ENCODE data around the gene CD4.

Gene CD4

GRCh38 chr12:6833189-6833890 is 44.0 kb downstream of the CD4 start (continued):
- TF ChIP-seq ZNF18 (tag by site-specific recombination; IDR thresholded peaks at IDR 0.05) (no peak), GLIS1 (tag by site-specific recombination; IDR thresholded peaks at IDR 0.05) (no peak), ZNF174 (tag by site-specific recombination; IDR thresholded peaks at IDR 0.05) (no peak), RBAK (tag by site-specific recombination; IDR thresholded peaks at IDR 0.05) (no peak)

GRCh38 chr12:6834254-6834653 is 44.9 kb downstream of the CD4 start:
- H3K4me1 ChIP-seq (ENCODE audit: control insufficient read depth, insufficient read depth, low read length), result no peaks in the 10 kb centered on the region
- CTCF ChIA-PET, result interaction anchor here (0.6 to 7.4 kb wide), 11 partner anchors 9 to 410 kb away, joined by 3 to 75 read pairs (median 6); partner anchors contain the start of genes CDCA3, MLF2 and USP5
- POLR2A ChIA-PET, result interaction anchor here (1.1 to 3.3 kb wide), 4 partner anchors 9 to 110 kb away, joined by 8 to 17 read pairs (median 11); partner anchors contain the start of genes CDCA3, COPS7A, MLF2 and USP5
- TF ChIP-seq PRDM4 (tag by site-specific recombination; IDR thresholded peaks at IDR 0.05) (peak; percentile 55; the same call in 1 of the 2 replicates), ZNF518A (tag by site-specific recombination; conservative IDR thresholded peaks at IDR 0.05; ENCODE audit: low read depth) (no peak)
- H3K4me3 ChIP-seq (ENCODE audit: low read depth, low read length), result no peak overlapping the region
- H3K36me3 ChIP-seq (ENCODE audit: control insufficient read depth in 2 of 2, insufficient read depth in 1 of 2, low read length in 2 of 2), result peaks cover 17 to 86% of the 10 kb centered on the region in 2 experiments
- H3K9me3 ChIP-seq (ENCODE audit: control insufficient read depth, insufficient read depth, low read depth, low read length), result no peaks in the 10 kb centered on the region
- no peak overlapping the region for H3K27ac ChIP-seq (ENCODE audit: extremely low read depth, low read depth, low read length)

GRCh38 chr12:6834873-6835272 is 45.5 kb downstream of the CD4 start:
- TF ChIP-seq ZSCAN4 (tag by site-specific recombination; IDR thresholded peaks at IDR 0.05) (no peak), ZNF76 (tag by site-specific recombination; IDR thresholded peaks at IDR 0.05; ENCODE audit: borderline replicate concordance, low read depth) (peak; percentile 66)
- Histone ChIP-seq H3K27ac (ENCODE audit: extremely low read depth, low read depth, low read length) (no peak overlapping the region), H3K4me3 (ENCODE audit: low read depth, low read length) (no peak overlapping the region), H3K36me3 (ENCODE audit: control insufficient read depth in 2 of 2, insufficient read depth in 1 of 2, low read length in 2 of 2) (peaks cover 17 to 91% of the 10 kb centered on the region in 2 experiments), H3K9me3 (ENCODE audit: control insufficient read depth, insufficient read depth, low read depth, low read length) (no peaks in the 10 kb centered on the region), H3K4me1 (ENCODE audit: control insufficient read depth, insufficient read depth, low read length) (no peaks in the 10 kb centered on the region)
- ChIA-PET CTCF (interaction anchor here (0.6 to 7.4 kb wide), 12 partner anchors 10 to 167 kb away, joined by 3 to 75 read pairs (median 6); partner anchors contain the start of genes CDCA3, MLF2 and USP5), POLR2A (interaction anchor here (1.1 to 3.3 kb wide), 4 partner anchors 9 to 111 kb away, joined by 8 to 17 read pairs (median 11); partner anchors contain the start of genes CDCA3, COPS7A, MLF2 and USP5)
